ENCODE results near the gene AGR2. TPM values are rescaled to one million over a fixed set of nuclear protein-coding genes. Genes with fewer than 3 reads are reported as not detected.
A peak's percentile ranks its signal among the peaks of the same experiment; 100 is the strongest.

Gene AGR2
- total RNA-seq, 1 experiment from 2014 or later = 0.65 TPM

DNA sequence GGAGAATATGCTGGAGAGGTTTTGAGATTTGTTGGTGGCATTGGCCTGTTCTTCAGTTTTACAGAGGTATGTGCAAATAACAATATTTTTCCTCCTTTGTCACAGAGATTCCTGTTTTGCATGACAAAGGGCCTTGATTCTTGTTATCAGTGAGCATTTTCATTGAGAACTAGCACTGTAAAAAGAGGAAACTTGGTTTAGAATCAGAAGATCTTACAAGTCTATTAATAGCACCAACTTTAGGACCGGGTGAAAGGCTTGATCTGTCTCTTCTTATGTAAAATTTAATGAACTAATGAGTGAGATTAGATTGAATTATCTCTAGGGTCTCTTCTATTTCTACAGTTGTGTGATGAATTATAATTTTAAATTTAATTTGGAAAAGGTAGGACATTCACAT lies 25.7 kb downstream of the AGR2 start:
- POLR2A ChIA-PET = no interaction called here
- no peak overlapping the region for H3K27ac Mint-ChIP-seq (ENCODE audit: low read depth, unreplicated experiment)
- no TSS peak for BruUV-seq (replicated peaks)

DNA sequence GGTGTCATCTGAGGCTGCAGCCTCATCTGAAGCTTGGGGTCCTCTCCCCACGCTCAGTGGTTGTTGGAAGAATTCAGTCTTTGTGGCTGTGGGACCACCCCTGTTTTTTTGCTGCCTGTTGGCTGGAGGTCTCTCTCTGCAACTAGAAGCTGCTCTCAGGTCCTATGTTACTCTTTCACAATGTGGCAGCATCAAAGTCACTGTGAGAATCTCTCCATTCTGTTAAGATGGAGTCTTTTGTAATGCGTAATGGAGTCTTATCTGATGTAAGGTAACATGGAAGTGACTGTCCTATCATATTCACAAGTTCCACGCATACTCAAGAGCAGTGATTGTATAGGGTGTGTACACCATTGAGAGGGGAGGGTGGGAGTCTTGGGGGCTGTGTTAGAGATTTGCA lies 26.3 kb downstream of the AGR2 start:
- no TSS peak for BruUV-seq (replicated peaks)
- H3K4me1 Mint-ChIP-seq (ENCODE audit: insufficient read depth, unreplicated experiment) = peaks cover 5% of the 10 kb centered on the region
- no peak for DNase-seq (ENCODE audit: unreplicated experiment)
- H3K27ac Mint-ChIP-seq (ENCODE audit: low read depth, unreplicated experiment) = no peak overlapping the region
- POLR2A ChIA-PET = no interaction called here
- H3K4me3 Mint-ChIP-seq (ENCODE audit: unreplicated experiment) = no peak overlapping the region
- no peaks in the 10 kb centered on the region for H3K9me3 Mint-ChIP-seq (ENCODE audit: unreplicated experiment)
- intact Hi-C loops (cut with micrococcal nuclease) = no loop called here
- CTCF ChIA-PET = interaction anchor here (0.7 kb wide), 1 partner anchor 672 kb away, joined by 4 read pairs; no protein-coding TSS in a partner anchor
- H3K36me3 Mint-ChIP-seq (ENCODE audit: insufficient read depth, unreplicated experiment) = no peaks in the 10 kb centered on the region
- no peaks in the 10 kb centered on the region for H3K27me3 Mint-ChIP-seq (ENCODE audit: insufficient read depth, unreplicated experiment)
- TF ChIP-seq, protein P1, sequence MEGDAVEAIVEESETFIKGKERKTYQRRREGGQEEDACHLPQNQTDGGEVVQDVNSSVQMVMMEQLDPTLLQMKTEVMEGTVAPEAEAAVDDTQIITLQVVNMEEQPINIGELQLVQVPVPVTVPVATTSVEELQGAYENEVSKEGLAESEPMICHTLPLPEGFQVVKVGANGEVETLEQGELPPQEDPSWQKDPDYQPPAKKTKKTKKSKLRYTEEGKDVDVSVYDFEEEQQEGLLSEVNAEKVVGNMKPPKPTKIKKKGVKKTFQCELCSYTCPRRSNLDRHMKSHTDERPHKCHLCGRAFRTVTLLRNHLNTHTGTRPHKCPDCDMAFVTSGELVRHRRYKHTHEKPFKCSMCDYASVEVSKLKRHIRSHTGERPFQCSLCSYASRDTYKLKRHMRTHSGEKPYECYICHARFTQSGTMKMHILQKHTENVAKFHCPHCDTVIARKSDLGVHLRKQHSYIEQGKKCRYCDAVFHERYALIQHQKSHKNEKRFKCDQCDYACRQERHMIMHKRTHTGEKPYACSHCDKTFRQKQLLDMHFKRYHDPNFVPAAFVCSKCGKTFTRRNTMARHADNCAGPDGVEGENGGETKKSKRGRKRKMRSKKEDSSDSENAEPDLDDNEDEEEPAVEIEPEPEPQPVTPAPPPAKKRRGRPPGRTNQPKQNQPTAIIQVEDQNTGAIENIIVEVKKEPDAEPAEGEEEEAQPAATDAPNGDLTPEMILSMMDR (IDR thresholded peaks at IDR 0.05; ENCODE audit: unreplicated experiment) = no peak

More for the DNA sequence above, 25.7 kb downstream of the AGR2 start:
- Mint-ChIP-seq H3K4me3 (ENCODE audit: unreplicated experiment) (no peak overlapping the region), H3K36me3 (ENCODE audit: insufficient read depth, unreplicated experiment) (no peaks in the 10 kb centered on the region), H3K27me3 (ENCODE audit: insufficient read depth, unreplicated experiment) (no peaks in the 10 kb centered on the region), H3K9me3 (ENCODE audit: unreplicated experiment) (no peaks in the 10 kb centered on the region), H3K4me1 (ENCODE audit: insufficient read depth, unreplicated experiment) (peaks cover 5% of the 10 kb centered on the region)
- DNase-seq (ENCODE audit: unreplicated experiment) = no peak
- TF ChIP-seq, protein P1 (IDR thresholded peaks at IDR 0.05; ENCODE audit: unreplicated experiment) = no peak
- CTCF ChIA-PET = no interaction called here
- intact Hi-C loops (cut with micrococcal nuclease) = no loop called here

- Mint-ChIP-seq H3K4me3 (ENCODE audit: unreplicated experiment) (no peak overlapping the region), H3K36me3 (ENCODE audit: insufficient read depth, unreplicated experiment) (no peaks in the 10 kb centered on the region), H3K27ac (ENCODE audit: low read depth, unreplicated experiment) (no peak overlapping the region), H3K9me3 (ENCODE audit: unreplicated experiment) (no peaks in the 10 kb centered on the region), H3K27me3 (ENCODE audit: insufficient read depth, unreplicated experiment) (no peaks in the 10 kb centered on the region), H3K4me1 (ENCODE audit: insufficient read depth, unreplicated experiment) (peaks cover 15% of the 10 kb centered on the region)
- no TSS peak for BruUV-seq (replicated peaks)
- DNase-seq (ENCODE audit: unreplicated experiment) = no peak
- intact Hi-C loops (cut with micrococcal nuclease) = no loop called here
- ChIA-PET CTCF (interaction anchor here (0.7 to 1.8 kb wide), 2 partner anchors 10 to 26 kb away, joined by 3 to 8 read pairs; no protein-coding TSS in a partner anchor), POLR2A (no interaction called here)
- TF ChIP-seq, protein P1 (IDR thresholded peaks at IDR 0.05; ENCODE audit: unreplicated experiment) = no peak
These were observed 28.7 kb downstream of the AGR2 start for GRCh38 chr7:16776053-16776452.

DNA sequence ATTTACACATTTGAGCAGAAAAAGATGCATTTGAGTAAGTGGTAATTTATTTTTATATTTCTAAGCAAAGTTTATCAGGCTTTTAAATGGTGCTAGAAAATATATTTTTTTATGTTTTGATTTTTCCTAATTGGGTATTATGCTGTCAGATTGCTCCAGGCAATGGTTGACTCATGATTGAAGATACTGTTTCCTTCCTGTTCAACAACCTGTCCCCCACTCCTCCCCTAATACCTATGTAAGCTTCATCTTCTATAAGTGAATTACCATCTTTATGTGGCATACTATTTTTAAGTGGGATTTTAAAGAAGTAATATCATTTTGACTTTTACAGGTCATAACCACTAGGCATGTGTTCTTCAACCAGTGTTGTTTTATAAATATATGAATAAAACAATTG lies 29.8 kb downstream of the AGR2 start:
- Mint-ChIP-seq H3K27ac (ENCODE audit: low read depth, unreplicated experiment) (no peak overlapping the region), H3K27me3 (ENCODE audit: insufficient read depth, unreplicated experiment) (no peaks in the 10 kb centered on the region), H3K36me3 (ENCODE audit: insufficient read depth, unreplicated experiment) (no peaks in the 10 kb centered on the region), H3K4me3 (ENCODE audit: unreplicated experiment) (no peak overlapping the region), H3K4me1 (ENCODE audit: insufficient read depth, unreplicated experiment) (peaks cover 24% of the 10 kb centered on the region), H3K9me3 (ENCODE audit: unreplicated experiment) (no peaks in the 10 kb centered on the region)
- peak; percentile 33 for DNase-seq (ENCODE audit: unreplicated experiment)
- no TSS peak for BruUV-seq (replicated peaks)
- intact Hi-C loops (cut with micrococcal nuclease) = no loop called here
- ChIA-PET POLR2A (no interaction called here), CTCF (interaction anchor here (1.2 to 1.8 kb wide), 3 partner anchors 19 to 27 kb away, joined by 3 to 8 read pairs (median 3); no protein-coding TSS in a partner anchor)
- TF ChIP-seq, protein P1 (IDR thresholded peaks at IDR 0.05; ENCODE audit: unreplicated experiment) = no peak

Data from MCF 10A (cell line).